Gastroesophageal sphincter (tissue), 3 donors: ENCODE data around the gene REV1.

Source experiments
- EP300 ChIP-seq: sonication (generic); formaldehyde crosslinking; IDR thresholded peaks from one replicate; pipeline ENCODE4 v1.6.1; 2017; ENCODE audit warnings: antibody characterized with exemption, mild to moderate bottlenecking
- POLR2A ChIP-seq, 2 donors: fragments of 450-650 bp; IDR thresholded peaks; one replicate each; pipeline ENCODE4 v1.6.1; 2017; ENCODE audit warnings: antibody characterized with exemption in 2 of 2, mild to moderate bottlenecking in 2 of 2, moderate library complexity in 1 of 2
- TF ChIP-seq, protein P1 (sequence below), 4 experiments: fragments of 200-600 bp in 2 of 4; fragments of 450-650 bp in 2 of 4; sonication (generic) in 1 of 4; IDR thresholded peaks; one replicate each; pipeline ENCODE4 v1.5.1; 2017 to 2019; ENCODE audit warnings: antibody characterized with exemption in 4 of 4, mild to moderate bottlenecking in 2 of 4, moderate library complexity in 2 of 4

DNA sequence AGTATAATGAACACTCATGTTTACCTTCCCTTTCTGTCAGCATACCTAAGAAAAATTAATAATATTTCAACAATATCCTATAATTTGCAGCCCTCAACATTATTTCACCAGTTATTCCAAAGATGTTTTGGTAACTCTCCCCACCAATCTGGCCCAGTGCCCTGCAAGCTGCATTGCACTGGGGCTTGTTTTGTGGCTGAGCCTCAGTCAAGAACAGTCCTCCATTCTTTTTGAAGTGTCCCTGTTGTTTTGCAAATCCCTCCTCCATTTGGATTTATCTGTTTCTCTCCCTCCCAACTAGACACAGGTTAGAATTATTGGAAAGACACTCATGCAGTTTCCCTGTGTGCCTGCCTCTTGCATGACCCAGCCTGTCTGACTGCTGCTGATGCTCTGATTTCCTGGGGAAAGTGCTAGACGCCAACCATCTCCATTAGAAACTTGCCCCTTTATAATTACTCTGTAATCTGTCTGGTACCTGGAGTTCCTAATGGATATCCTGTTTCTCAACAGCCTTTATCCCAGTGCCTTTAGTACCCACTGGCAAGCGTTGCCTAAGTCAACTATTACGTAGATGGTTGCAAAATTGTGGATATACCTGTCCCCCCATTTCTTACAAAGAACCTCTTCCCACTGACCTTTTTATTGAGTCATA is 92.4 kb downstream of the REV1 start:
- TF ChIP-seq, protein P1, sequence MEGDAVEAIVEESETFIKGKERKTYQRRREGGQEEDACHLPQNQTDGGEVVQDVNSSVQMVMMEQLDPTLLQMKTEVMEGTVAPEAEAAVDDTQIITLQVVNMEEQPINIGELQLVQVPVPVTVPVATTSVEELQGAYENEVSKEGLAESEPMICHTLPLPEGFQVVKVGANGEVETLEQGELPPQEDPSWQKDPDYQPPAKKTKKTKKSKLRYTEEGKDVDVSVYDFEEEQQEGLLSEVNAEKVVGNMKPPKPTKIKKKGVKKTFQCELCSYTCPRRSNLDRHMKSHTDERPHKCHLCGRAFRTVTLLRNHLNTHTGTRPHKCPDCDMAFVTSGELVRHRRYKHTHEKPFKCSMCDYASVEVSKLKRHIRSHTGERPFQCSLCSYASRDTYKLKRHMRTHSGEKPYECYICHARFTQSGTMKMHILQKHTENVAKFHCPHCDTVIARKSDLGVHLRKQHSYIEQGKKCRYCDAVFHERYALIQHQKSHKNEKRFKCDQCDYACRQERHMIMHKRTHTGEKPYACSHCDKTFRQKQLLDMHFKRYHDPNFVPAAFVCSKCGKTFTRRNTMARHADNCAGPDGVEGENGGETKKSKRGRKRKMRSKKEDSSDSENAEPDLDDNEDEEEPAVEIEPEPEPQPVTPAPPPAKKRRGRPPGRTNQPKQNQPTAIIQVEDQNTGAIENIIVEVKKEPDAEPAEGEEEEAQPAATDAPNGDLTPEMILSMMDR (IDR thresholded peaks at IDR 0.05): no peak
- TF ChIP-seq POLR2A (IDR thresholded peaks at IDR 0.05): no peak
- TF ChIP-seq EP300: no peak
